Progenitor cell of endocrine pancreas (in vitro differentiated cells): ENCODE measurements around the gene PTPN20. TPM values are rescaled to one million over a fixed set of nuclear protein-coding genes. Genes with fewer than 3 reads are reported as not detected.

Experiments
- DNase-seq: peaks from one replicate; pipeline ENCODE4 v3.0.0; 2021; ENCODE audit warnings: low spot score; ENCODE audit not compliant: unreplicated experiment
- H3K27ac Mint-ChIP-seq: 2 replicates; pipeline ENCODE4 v1.8.0; 2021; ENCODE audit warnings: mild to moderate bottlenecking, moderate library complexity, mixed read lengths
- H3K27me3 Mint-ChIP-seq: 2 replicates; pipeline ENCODE4 v1.8.0; 2021; ENCODE audit warnings: mixed read lengths
- H3K36me3 Mint-ChIP-seq: 2 replicates; pipeline ENCODE4 v1.8.0; 2022; ENCODE audit warnings: mixed read lengths; ENCODE audit not compliant: insufficient read depth
- H3K4me1 Mint-ChIP-seq: 2 replicates; pipeline ENCODE4 v1.8.0; 2021; ENCODE audit warnings: low read depth, mixed read lengths
- H3K4me3 Mint-ChIP-seq: 2 replicates; pipeline ENCODE4 v1.8.0; 2021; ENCODE audit warnings: low read depth, mild to moderate bottlenecking, moderate library complexity, mixed read lengths
- H3K9me3 Mint-ChIP-seq: 2 replicates; pipeline ENCODE4 v1.8.0; 2021; ENCODE audit warnings: low read depth, mixed read lengths
- CTCF ChIP-seq: fragments of 200-600 bp; sonication (generic); IDR thresholded peaks from one replicate; pipeline ENCODE4 v1.5.0; 2021; ENCODE audit warnings: antibody characterized with exemption, mild to moderate bottlenecking; ENCODE audit not compliant: unreplicated experiment
- total RNA-seq: library from RNA; stranded (reverse); gene quantifications from 2 replicates; pipeline ENCODE4 v1.2.1, GENCODE V29; 2021

The PTPN20 gene
- total RNA-seq, 1 donor from 2014 or later = 0.55 TPM

GRCh38 chr10:47013507-47014154 is 102.4 kb downstream of the PTPN20 start:
- Mint-ChIP-seq H3K27ac (no peak overlapping the region), H3K9me3 (peaks cover 2% of the 10 kb centered on the region), H3K4me1 (no peaks in the 10 kb centered on the region), H3K27me3 (peaks cover 43% of the 10 kb centered on the region), H3K4me3 (no peak overlapping the region), H3K36me3 (no peaks in the 10 kb centered on the region)
- no peak for DNase-seq
- no peak for TF ChIP-seq CTCF

GRCh38 chr10:47015404-47015803 is 104.2 kb downstream of the PTPN20 start:
- Mint-ChIP-seq H3K4me3 (no peak overlapping the region), H3K4me1 (no peaks in the 10 kb centered on the region), H3K27ac (no peak overlapping the region), H3K9me3 (peaks cover 2% of the 10 kb centered on the region), H3K27me3 (peaks cover 29% of the 10 kb centered on the region), H3K36me3 (no peaks in the 10 kb centered on the region)
- TF ChIP-seq CTCF = no peak
- no peak for DNase-seq

DNA sequence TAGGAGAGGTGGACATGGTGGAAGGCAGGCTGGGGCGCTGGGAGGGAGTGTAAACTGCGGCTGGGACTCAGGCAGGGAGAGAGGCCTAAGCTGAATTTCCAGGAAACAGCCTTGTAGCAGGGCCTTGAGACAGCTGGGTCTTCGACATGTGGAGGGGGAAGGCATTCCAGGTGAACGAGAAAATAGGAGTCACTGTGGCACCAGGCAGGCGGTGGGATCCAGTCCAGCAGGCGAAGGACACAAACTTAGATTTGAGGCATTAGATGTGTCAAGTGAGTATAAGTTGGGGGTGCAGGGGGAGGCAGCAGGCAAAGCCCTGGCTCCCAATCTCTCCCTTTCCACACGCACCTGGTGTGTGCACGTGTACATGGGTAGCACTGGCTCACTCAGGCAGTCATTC is 105.3 kb downstream of the PTPN20 start:
- DNase-seq = no peak
- TF ChIP-seq CTCF = no peak
- Mint-ChIP-seq H3K36me3 (no peaks in the 10 kb centered on the region), H3K9me3 (peaks cover 2% of the 10 kb centered on the region), H3K4me1 (no peaks in the 10 kb centered on the region), H3K27me3 (peaks cover 26% of the 10 kb centered on the region), H3K27ac (no peak overlapping the region), H3K4me3 (no peak overlapping the region)

- DNase-seq = no peak
- H3K4me3 Mint-ChIP-seq = no peak overlapping the region
- H3K36me3 Mint-ChIP-seq = no peaks in the 10 kb centered on the region
- H3K27ac Mint-ChIP-seq = no peak overlapping the region
- peaks cover 18% of the 10 kb centered on the region for H3K27me3 Mint-ChIP-seq
- H3K4me1 Mint-ChIP-seq = no peaks in the 10 kb centered on the region
- no peak for TF ChIP-seq CTCF
- H3K9me3 Mint-ChIP-seq = no peaks in the 10 kb centered on the region
These were observed 107.0 kb downstream of the PTPN20 start for GRCh38 chr10:47018026-47018735.

DNA sequence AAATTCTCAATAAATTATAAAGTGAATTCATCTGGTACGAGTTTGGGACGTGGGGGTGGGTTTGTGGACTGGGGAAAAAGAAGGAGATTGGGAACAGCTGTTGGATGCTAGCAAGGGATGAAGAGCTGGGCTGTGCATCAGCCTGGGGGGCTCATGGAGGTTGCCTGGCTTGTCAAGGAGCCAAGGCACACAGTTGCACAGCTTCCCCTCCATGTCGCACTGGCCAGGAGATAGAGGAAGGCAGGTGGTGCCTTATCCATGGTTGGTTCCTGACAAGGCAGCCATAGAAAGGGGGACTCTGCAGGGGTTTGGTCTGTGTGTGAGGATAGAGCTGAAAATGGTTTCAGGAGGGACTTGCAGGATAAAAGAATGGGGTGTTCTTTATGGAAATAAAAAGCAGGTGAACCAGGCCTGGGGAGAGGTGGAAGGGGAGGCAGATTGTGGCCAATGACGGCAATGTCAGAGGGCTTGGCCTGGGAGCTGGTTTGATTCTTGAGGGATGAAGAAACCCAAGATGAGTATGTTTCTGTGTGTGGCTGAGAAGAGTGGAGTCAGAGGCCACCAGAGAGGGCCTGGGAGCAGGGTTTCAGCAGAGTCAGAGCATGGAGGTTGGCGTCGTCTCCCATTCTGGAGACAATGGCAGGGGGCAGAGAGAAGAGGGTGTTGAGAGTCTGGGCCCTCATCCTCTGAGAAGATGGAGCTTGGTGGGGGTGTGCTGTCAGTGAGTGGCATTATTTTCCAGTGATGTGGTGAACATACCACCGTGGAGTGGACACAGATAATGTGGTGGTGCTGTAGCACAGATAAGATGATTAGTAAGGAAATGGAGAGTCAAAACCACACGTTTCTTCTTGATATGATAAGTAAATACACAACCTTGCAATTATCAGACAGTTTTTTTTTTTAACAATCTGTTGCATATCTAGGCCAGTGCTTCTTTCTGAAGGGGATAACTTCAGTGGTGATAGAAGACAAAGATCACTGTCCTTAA is 108.2 kb downstream of the PTPN20 start:
- no peaks in the 10 kb centered on the region for H3K36me3 Mint-ChIP-seq
- TF ChIP-seq CTCF = no peak
- DNase-seq = no peak

More for the DNA sequence above, 108.2 kb downstream of the PTPN20 start:
- no peak overlapping the region for H3K4me3 Mint-ChIP-seq
- H3K27ac Mint-ChIP-seq = no peak overlapping the region
- no peaks in the 10 kb centered on the region for H3K9me3 Mint-ChIP-seq
- no peaks in the 10 kb centered on the region for H3K4me1 Mint-ChIP-seq
- peaks cover 22% of the 10 kb centered on the region for H3K27me3 Mint-ChIP-seq
